ENCODE results near the gene SMG1. TPM values are rescaled to one million over a fixed set of nuclear protein-coding genes. Genes with fewer than 3 reads are reported as not detected.
"Not testable (repeated sequence)": the region's sequence is repeated elsewhere in the genome, so short reads cannot be mapped to it uniquely, and the experiment has no call there.

Gene SMG1
- 42.5 TPM for total RNA-seq
- long read RNA-seq, partial matches to known transcripts, result 10 of 14 reads
- long read RNA-seq, other reads (novel, unspliced or antisense), result 4 of 14 reads

DNA sequence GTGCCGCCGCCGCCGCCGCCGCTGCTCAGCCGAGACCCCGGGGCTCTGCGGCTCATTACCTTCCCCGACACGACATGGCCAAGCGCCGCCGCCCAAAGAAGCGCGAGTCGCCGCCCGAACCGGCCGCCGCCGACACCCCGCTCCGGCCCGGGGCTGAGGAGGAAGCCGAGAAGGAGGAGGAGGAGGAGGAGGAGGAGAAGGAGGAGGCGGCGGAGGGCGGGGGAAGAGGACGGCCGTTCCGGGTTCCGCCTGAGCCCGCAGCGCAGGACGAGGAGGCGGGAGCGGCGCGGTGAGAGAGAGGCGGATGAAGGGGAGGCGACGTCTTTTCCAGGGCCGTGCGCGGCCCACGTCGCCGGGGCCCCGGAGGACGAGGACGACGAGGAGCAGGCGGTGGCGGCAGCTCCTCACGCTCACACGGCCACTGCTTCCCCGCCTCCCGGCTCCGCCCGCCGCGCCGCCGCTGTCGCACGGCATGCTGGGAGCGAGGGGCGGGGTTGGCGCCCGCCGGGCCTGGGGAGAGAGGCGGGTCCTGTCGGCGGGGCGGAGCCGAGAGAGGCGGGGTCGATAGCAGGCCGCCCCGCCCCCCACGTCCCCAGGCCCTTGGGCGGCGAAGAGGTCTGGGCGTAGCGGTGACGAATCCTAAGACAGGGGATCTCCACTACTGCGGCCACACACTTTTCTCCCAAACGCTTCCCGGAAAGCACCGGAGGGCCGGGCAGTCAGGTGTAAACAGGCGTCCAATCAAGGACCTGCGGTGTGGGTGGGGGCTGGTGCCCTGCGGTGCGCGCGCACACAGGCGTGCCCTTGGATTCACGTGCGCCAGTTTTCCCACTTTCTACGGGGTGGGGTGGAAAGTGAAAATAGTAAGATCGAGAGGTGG is at the start of gene SMG1:
Gene SMG1, minus strand, starts transcription at position 423 of the 880 bp plus-strand sequence. Its CDS starts 367 bp downstream, at position 56.
- DNase-seq (peak; percentile 97), ATAC-seq (peak; percentile 96)
- intact Hi-C loops (cut with micrococcal nuclease), result not testable (repeated sequence)

DNA sequence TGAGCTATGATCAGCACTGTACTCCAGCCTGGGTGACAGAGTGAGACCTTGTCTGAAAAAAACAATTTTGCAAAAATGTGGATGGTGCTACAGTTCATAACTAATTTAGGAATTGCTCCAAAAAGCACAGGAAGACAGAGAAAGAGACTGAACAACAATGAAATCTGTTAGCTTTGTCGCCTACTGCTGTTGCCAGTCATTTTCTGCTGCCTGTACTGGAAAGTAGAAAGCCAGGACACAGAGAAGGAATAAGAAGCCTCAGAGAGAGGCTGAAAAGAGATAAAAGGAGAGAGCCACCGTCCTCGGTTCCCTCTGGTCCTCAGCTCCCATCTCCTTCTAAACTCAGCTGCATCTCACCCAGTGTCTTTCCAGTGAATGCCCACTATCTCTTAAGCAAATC is 48.9 kb upstream of the SMG1 start:
- ATAC-seq (no peak), DNase-seq (no peak)
- intact Hi-C loops (cut with micrococcal nuclease), result no loop called here

DNA sequence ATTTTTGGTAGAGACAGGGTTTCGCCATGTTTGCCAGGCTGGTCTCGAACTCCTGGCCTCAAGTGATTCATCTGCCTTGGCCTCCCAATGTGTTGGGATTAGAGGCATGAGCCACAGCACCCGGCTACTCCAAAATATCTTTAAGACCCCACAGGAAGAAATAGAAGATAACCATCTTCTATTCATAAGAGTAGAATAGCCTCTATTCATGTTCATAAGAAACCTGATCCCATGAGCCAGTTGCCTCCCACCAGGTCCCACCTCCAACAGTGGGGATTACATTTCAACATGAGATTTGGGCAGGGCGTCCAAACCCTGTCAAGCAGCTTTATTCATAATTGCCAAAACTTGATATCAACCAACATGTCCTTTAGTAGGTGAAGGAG is 43.6 kb upstream of the SMG1 start:
- ATAC-seq (no peak), DNase-seq (no peak)
- intact Hi-C loops (cut with micrococcal nuclease), result no loop called here

DNA sequence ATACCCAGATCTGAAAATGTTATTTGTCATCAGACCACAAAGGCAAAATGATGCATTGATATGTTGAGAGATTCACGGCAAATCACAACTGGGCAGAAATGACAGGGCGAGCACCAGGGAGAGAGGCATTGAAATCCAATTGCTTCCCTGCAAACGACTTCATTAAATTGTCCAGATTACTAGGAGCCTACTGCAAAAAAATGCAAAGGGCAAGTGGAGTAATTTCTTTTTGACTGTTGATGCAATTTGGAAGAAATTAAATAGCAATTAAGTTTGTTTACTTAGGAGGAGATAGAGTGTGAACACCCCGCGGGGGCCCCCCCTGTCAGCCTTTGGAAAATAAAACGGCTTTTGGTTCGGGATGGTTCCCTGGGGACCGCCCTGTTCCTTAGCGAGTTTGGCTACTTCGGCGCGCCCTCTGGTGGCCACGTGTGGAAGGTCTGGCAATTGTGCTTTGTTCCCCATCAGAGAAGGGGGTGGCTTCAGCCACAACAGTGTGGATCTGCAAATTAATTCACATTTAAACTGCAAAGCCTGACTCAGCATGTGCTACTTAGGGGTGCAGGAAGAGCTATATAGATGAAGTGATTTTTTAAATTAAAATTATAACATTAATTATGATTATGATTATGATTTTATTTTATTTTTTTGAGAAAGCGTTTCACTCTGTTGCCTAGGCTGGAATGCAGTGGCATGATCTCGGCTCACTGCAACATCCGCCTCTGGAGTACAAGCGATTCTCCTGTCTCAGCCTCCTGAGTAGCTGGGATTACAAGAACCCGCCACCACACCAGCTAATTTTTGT is 43.0 kb upstream of the SMG1 start:
- ATAC-seq (peak; percentile 95), DNase-seq (peak; percentile 92)
- intact Hi-C loops (cut with micrococcal nuclease), result no loop called here

GRCh38 chr16:18966791-18967190 is 40.6 kb upstream of the SMG1 start:
- DNase-seq (no peak), ATAC-seq (no peak)
- intact Hi-C loops (cut with micrococcal nuclease), result no loop called here

GRCh38 chr16:18965555-18965954 is 39.3 kb upstream of the SMG1 start:
- ATAC-seq, result no peak
- no peak for DNase-seq
- intact Hi-C loops (cut with micrococcal nuclease), result no loop called here

GRCh38 chr16:18959031-18959505 is 32.9 kb upstream of the SMG1 start:
- intact Hi-C loops (cut with micrococcal nuclease), result no loop called here
- ATAC-seq (peak; percentile 65), DNase-seq (no peak)

DNA sequence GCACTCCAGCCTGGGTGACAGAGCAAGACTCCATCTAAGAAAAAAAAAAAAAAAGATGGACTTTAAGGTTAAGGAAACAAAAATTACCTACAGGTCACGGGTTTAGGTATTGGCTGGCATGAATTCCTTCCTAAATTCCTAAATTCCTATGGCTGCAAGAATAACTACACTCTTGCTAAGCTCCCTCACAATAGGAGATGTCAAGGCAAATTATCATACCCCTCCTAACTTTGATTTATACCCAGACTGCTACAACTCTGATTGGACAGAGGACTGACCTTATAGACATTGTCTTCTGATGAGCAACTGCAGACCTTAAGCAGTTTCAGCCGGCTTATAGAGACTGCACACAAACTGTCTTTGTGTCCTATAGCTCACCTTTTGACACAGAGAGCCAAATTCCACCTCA is 32.4 kb upstream of the SMG1 start:
- no peak for DNase-seq
- intact Hi-C loops (cut with micrococcal nuclease), result no loop called here
- no peak for ATAC-seq

GRCh38 chr16:18956658-18957241 is 30.5 kb upstream of the SMG1 start:
- intact Hi-C loops (cut with micrococcal nuclease); DNase-seq; ATAC-seq: not testable (repeated sequence)

- DNase-seq; ATAC-seq; intact Hi-C loops (cut with micrococcal nuclease): not testable (repeated sequence)
These were observed 29.8 kb upstream of the SMG1 start for GRCh38 chr16:18955874-18956580.

- ATAC-seq (no peak), DNase-seq (no peak)
- intact Hi-C loops (cut with micrococcal nuclease), result no loop called here
These were observed 27.3 kb upstream of the SMG1 start for GRCh38 chr16:18953547-18953946.

DNA sequence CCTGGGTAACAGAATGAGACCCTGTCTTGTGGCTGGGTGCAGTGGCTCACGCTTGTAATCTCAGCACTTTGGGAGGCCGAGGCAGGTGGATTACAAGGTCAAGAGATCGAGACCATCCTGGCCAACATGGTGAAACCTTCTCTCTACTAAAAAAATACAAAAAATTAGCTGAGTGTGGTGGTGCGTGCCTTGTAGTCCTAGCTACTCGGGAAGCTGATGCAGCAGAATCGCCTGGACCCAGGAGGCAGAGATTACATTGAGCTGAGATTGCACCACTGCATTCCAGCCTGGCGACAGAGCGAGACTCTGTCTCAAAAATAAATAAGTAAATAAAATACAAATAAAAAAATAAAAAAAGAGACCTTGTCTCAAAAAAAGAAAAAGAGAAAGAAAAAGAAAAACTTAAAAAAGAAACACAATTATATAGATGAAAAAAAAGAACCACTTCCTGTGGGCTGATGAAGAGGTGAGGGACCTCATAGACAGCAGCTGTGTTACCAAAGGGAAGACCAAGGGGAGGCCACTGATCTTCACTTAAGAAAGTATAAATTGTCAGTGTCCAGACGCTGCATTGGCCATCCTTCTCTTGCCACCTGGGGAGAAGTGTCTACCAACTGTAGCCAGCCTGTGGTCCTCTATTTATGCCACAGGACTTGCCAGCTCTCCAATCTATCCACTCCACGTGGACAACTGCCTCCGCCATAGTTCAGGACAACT is 24.4 kb upstream of the SMG1 start:
- DNase-seq (no peak), ATAC-seq (no peak)
- intact Hi-C loops (cut with micrococcal nuclease), result no loop called here

DNA sequence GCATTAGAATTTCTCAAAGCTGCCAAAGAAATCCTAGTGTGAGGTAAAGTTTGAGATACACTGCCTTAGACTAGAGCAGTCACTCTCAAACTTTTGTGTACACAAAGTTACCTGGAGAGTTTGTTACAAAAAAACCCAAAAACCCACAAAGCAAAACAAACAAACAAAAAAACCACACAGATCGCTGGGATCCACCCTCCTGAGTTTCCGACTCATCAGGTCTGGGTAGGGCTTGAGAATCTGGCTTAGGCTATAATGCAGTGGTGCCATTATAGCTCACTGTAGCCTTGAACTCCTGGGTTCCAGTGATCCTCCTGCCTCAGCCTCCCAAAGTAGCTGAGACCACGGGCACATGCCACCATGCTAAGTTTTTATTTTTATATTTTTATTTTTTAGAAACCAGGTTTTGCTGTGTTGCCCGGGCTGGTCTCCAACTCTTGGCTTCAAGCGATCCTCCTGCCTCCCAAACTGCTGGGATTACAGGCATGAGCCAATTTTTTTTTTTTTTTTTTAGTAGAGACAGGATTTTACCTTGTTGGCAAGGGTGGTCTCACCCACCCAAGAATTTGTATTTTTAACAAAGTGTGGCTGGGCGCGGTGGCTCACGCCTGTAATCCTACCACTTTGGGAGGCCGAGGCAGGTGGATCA is 22.3 kb upstream of the SMG1 start:
- DNase-seq (no peak), ATAC-seq (no peak)
- intact Hi-C loops (cut with micrococcal nuclease), result no loop called here

DNA sequence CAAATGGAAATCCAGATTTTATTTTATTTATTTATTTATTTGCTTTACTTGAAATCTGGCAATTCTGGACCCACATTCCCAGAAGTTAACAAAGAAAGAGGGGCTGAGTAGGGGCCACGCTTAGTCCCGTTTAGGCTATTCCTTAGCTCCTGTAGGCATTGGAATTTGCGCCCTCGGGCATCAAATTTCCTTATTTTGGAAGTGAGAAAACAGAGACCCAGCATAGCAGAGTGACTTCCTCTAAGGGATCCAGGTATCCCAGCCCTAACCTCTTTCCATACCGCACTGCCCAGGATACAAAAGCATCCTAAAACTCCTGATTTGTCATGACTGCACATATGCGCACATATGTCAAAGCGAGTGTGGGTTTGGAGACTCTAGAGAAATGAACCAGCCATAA is 19.0 kb upstream of the SMG1 start:
- no peak for DNase-seq
- intact Hi-C loops (cut with micrococcal nuclease), result no loop called here
- ATAC-seq, result no peak

GRCh38 chr16:18943414-18943813 is 17.2 kb upstream of the SMG1 start:
- ATAC-seq (no peak), DNase-seq (no peak)
- intact Hi-C loops (cut with micrococcal nuclease), result no loop called here

DNA sequence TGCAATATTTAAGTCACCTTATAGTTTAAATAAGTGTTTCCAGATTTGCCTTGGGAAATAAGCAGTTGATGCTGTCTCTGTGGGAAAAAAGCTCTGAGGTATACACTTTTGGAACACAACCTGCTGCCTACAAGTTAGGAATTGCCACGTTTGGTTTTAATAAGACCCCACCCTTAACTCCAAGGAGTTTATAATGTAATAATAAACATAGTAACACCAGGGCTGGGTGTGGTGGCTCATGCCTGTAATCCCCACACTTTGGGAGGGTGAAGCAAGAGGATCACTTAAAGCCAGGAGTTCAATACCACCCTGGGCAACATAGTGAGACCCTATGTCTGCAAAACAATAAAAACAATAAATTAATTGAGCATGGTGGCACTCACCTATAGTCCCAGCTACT is 15.9 kb upstream of the SMG1 start:
- intact Hi-C loops (cut with micrococcal nuclease), result no loop called here
- ATAC-seq (no peak), DNase-seq (no peak)

- DNase-seq (no peak), ATAC-seq (no peak)
- intact Hi-C loops (cut with micrococcal nuclease), result no loop called here
These were observed 15.3 kb upstream of the SMG1 start for GRCh38 chr16:18941471-18941870.

- DNase-seq, result no peak
- ATAC-seq, result no peak
- intact Hi-C loops (cut with micrococcal nuclease), result no loop called here
These were observed 12.8 kb upstream of the SMG1 start for GRCh38 chr16:18938986-18939385.
